Activated naive CD4-positive, alpha-beta T cell treated with anti-CD3 and anti-CD28 coated beads, Interleukin-2, amount 50 U/mL, for 24 hours (primary cell): Measurements from ENCODE around the gene ITGB2.

Experiments used
- H3K27ac Mint-ChIP-seq: one replicate; pipeline ENCODE4 v1.8.0; 2021; ENCODE audit warnings: mild to moderate bottlenecking, mixed read lengths
- H3K27me3 Mint-ChIP-seq: one replicate; pipeline ENCODE4 v1.8.0; 2021; ENCODE audit warnings: mixed read lengths
- H3K36me3 Mint-ChIP-seq: one replicate; pipeline ENCODE4 v1.8.0; 2021; ENCODE audit warnings: mixed read lengths
- H3K4me1 Mint-ChIP-seq: one replicate; pipeline ENCODE4 v1.8.0; 2021; ENCODE audit warnings: mixed read lengths
- H3K4me3 Mint-ChIP-seq: one replicate; pipeline ENCODE4 v1.8.0; 2021; ENCODE audit warnings: mild to moderate bottlenecking, mixed read lengths
- H3K9me3 Mint-ChIP-seq: one replicate; pipeline ENCODE4 v1.8.0; 2021; ENCODE audit warnings: mixed read lengths

Gene ITGB2

DNA sequence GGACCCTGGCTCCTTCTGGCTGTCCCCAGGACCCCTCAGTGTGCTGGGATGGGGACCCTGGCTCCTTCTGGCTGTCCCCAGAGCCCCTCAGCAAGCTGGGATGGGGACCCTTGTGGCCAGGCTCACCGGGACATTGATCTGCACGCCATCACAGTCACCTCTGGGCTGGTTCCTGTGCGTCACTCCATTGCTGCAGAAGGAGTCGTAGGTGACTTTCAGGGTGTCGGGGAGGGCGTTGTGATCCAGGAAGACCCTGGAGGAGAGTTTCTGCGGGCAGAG is 27.5 kb downstream of the ITGB2 start:
- Mint-ChIP-seq H3K27ac (no peak overlapping the region), H3K36me3 (peaks cover 2% of the 10 kb centered on the region), H3K4me3 (no peak overlapping the region), H3K9me3 (no peaks in the 10 kb centered on the region), H3K27me3 (no peaks in the 10 kb centered on the region), H3K4me1 (peaks cover 19% of the 10 kb centered on the region)

DNA sequence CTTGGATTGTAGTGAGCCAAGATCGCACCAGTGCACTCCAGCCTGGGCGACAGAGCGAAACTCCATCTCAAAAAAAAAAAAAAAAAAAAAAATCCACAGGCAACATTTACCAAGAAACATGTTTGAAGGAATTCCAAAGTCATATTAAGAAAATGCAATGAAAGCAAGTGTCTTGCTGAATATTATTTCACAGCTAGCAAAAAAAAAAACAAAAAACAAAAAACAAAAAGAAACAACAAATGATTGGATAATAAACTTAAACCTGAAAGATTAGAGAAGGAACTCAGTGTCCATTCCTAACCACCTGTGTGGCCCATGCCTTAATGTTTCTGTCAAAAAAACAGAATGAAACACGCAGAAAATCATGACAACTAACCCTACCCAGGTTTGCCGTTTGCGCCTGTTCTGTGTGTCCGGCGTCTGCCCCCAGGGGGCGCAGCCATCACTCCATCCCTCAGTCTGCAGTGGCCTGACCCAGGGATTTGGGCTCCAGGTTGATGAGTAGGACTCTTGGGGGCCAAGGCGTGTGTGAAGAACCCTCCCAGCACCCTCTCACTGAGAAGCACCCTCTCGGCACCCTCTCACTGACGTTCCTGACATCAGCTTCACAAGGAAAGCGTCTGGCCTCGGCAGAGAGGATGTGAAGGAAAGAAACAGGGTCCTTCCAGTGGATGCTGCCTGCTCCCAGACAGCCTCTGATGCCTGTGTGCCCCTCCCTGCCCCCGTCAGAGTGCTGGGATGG is 28.0 kb downstream of the ITGB2 start:
- H3K36me3 Mint-ChIP-seq = peaks cover 1% of the 10 kb centered on the region

DNA sequence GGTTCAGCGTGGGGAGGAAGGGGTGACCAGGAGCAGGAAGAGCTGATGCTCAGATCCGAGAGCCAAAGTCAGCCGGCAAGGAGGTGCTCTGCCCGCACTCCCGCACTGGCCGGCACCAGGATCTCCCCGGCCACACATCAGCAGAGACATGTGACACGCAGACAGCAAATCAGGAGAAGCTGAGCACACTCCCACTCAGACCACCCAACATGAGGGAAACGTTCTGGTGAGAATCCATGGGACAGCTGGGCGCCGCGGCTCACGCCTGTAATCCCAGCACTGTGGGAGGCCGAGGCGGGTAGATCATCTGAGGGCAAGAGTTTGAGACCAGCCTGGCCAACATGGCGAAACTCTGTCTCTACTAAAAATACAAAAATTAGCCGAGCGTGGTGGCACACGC is 28.6 kb downstream of the ITGB2 start:
- Mint-ChIP-seq H3K27me3 (no peaks in the 10 kb centered on the region), H3K4me3 (no peak overlapping the region), H3K4me1 (peaks cover 17% of the 10 kb centered on the region), H3K9me3 (no peaks in the 10 kb centered on the region), H3K27ac (no peak overlapping the region), H3K36me3 (peaks cover 3% of the 10 kb centered on the region)

More for the DNA sequence above, 28.0 kb downstream of the ITGB2 start:
- Mint-ChIP-seq H3K9me3 (no peaks in the 10 kb centered on the region), H3K27me3 (no peaks in the 10 kb centered on the region), H3K27ac (peak overlapping the region; percentile 46), H3K4me3 (no peak overlapping the region), H3K4me1 (peaks cover 17% of the 10 kb centered on the region)

DNA sequence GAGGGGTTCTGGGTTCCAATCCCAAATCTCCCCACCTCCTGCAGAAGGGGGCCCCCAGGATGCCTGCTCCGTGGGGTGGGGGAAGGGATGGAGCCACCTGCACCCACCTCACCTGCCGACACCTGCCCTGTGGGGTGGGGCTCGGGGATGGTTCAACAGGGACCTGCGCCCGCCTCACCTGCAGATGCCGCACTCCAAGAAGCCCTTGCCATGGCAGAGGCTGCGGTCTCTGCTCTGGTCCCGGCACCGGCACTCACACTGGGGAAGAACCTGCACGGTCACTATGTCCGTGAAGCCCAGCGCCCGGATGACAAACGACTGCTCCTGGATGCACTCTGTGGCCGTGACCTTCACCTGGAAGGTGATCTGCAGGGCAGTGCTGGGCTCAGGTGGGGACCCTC is 29.1 kb downstream of the ITGB2 start:
- H3K4me1 Mint-ChIP-seq = peaks cover 17% of the 10 kb centered on the region
- H3K9me3 Mint-ChIP-seq = no peaks in the 10 kb centered on the region
- no peaks in the 10 kb centered on the region for H3K27me3 Mint-ChIP-seq
- H3K4me3 Mint-ChIP-seq = no peak overlapping the region
- H3K36me3 Mint-ChIP-seq = peaks cover 3% of the 10 kb centered on the region
- no peak overlapping the region for H3K27ac Mint-ChIP-seq

DNA sequence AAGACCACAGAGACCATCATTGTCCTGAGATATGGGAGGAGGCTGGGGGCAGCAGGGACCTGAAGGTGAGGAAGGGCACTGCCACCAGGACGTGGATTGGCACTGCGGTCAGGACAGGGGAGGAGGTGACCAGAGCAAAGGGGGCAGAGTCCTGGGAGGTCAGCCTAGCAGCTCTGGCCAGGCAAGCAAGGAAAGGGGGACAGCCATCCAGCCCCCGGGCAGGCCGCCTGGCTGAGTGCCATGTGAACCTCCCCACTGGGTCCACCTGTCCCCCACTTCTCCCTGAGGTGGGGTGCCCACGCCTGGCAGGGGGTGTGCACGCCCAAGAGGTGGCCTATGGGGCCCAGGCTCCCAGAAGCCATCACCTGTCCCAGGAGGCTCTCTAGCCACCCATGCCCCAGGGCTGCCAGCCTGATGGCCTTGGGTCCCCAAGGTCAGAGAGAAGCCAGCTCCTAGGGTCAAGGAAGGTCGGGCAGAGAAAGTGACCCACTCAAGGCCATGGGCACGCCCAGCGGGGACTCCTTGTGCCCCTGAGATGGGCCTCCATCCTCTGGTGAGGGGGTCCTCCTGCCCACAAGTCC is 29.6 kb downstream of the ITGB2 start:
- no peaks in the 10 kb centered on the region for H3K9me3 Mint-ChIP-seq
- H3K4me3 Mint-ChIP-seq = no peak overlapping the region
- peaks cover 4% of the 10 kb centered on the region for H3K36me3 Mint-ChIP-seq
- H3K27me3 Mint-ChIP-seq = no peaks in the 10 kb centered on the region
- peaks cover 17% of the 10 kb centered on the region for H3K4me1 Mint-ChIP-seq
- H3K27ac Mint-ChIP-seq = peak overlapping the region; percentile 59

DNA sequence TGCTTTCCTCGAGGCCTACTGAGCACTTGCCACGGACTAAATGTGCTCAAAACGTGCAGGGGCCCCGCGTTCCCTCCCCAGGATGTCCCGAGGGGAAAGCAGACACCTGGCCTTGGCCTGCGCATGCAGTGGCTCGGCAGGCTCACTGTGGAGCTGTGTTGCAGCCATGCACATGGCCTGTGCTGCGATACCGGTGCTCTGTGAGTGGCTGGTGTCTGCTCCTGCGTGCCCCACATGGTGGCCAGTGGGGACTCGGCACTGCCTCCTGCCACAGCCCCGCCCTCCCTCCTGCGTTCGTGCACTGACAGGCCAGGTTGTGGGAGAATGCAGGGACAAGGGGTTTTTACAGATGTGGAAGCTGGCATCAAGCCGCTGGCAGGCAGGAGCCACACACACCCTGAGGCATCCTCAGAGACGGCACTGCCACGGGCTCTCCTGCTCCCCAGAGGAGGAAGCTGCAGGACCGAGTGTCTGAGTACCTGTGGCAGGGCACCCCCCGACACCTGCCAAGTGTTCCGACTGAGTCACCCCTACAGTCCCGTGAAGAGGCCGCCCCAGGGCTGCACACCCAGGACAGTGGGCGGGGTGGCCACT is 30.3 kb downstream of the ITGB2 start:
- no peak overlapping the region for H3K4me3 Mint-ChIP-seq
- H3K4me1 Mint-ChIP-seq = peaks cover 17% of the 10 kb centered on the region
- no peaks in the 10 kb centered on the region for H3K9me3 Mint-ChIP-seq
- peaks cover 4% of the 10 kb centered on the region for H3K36me3 Mint-ChIP-seq
- H3K27ac Mint-ChIP-seq = peak overlapping the region; percentile 59
- no peaks in the 10 kb centered on the region for H3K27me3 Mint-ChIP-seq

DNA sequence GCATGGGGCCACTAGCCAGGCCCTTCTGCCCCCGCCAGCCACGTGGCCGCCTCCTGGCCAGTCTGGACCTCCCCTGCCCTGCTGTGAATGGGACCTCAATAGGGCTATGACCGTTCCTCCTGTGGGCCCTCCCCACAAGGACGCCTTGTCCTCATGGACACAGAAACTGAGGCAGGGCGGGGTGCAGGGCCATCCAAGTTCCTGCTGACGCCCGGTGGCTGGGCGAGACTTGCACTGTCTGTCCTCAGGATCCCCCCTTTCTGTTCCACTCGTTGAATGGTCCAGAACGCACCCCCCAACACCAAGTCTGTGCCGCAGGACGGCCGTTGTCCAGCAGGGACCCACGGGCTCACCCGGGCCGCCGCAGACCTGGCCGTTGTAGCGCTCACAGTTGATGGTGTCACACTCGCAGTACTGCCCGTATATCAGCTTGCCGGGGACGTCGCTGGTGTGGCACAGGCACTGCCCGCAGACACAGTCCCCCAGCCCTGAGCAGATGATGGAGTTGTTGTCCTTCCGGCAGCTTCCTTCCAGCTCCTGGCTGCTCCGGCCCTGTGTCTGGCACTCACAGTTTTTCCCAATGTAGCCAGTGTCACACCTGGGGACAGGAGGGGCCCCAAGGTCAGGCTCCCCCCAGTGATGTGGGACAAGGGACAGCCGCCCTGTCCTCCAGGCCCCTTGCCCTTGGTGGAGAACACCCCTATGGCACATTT is 30.9 kb downstream of the ITGB2 start:
- Mint-ChIP-seq H3K36me3 (peaks cover 4% of the 10 kb centered on the region), H3K27me3 (no peaks in the 10 kb centered on the region), H3K27ac (peak overlapping the region; percentile 74), H3K4me3 (no peak overlapping the region), H3K9me3 (no peaks in the 10 kb centered on the region), H3K4me1 (peaks cover 17% of the 10 kb centered on the region)

DNA sequence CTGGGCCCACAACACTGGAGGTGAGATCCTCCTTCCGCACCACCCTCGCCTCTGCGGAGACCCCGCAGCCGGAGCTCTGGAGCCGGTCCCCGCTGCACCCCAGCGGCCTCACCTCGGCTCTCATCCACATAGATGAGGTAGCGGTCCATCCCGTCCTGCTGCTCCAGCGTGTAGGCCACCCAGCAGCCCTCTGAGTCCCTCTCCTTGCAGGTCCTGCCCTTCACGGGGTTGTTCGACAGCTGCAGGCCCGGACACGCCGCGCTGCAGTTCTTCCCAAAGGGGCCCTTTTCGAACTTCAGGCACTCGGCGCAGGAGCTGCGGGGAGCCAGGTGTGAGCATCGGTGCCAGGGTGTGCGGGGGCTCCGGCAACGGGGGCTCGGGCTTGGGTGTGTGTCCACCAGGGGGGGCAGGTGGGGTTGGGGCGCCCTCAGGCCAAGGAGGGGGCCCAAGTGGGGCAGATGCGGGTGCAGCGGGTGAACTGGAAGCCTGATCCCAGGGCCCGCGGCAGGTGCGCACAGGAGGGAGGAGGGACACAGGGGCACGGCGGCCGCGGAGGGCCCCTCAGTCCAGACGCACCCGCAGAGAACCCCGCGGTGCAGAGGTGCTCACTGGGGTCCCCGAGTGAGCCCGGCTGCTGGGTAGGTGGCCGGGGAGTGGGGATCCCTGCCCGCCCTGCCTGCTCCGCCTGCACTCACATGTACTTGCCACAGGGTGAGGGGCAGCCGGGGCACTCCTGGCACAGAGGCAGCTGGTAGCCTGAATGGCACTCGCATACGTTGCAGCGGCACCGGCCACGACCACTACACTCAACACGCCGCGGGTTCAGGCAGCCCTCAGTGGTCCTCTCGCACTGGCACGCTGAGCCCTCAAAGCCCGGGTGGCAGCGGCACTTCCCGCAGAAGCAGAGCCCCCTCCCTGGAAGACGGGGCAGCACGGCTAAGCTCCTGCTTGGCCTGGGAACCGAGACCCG is 31.8 kb downstream of the ITGB2 start:
- H3K9me3 Mint-ChIP-seq = no peaks in the 10 kb centered on the region
- H3K27me3 Mint-ChIP-seq = no peaks in the 10 kb centered on the region
- H3K4me3 Mint-ChIP-seq = no peak overlapping the region
- H3K36me3 Mint-ChIP-seq = peaks cover 4% of the 10 kb centered on the region
- H3K27ac Mint-ChIP-seq = no peak overlapping the region
- H3K4me1 Mint-ChIP-seq = peaks cover 16% of the 10 kb centered on the region

DNA sequence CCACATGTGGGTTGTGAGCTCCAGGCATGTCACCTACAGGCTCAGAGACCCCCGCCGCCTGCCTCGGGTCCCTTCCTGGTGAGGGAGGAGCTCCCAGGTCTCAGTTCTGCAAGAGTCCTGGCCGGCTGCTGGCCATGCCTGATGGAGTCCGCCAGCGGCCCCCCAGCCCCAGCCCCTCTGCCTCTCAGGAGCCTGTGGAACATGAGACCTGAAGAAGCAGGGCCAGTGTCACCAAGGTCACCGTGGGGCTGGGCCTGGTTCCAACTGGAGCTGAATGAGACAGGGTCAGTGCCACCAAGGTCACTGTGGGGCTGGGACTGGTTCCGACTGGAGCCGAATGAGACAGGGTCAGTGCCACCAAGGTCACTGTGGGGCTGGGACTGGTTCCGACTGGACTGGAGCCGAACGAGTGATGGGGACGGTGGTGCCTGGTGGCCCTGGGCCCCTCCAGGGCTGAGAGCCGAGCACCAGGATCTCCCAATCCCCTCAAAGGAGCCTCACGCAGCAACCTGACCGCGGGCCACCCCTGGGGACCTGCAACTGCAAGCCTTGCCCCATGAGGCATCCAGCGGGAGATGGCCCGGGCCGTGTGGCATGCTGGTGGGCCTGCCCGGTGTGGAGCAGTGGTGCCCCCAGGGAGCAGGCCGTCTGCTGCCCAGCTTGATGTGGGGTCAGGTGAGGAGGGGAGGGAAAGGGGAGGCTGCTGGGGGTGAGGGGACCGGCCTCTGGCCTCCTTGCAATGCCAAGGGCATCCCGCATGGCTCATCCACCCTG is 32.7 kb downstream of the ITGB2 start:
- Mint-ChIP-seq H3K27ac (no peak overlapping the region), H3K4me1 (peaks cover 10% of the 10 kb centered on the region), H3K36me3 (peaks cover 4% of the 10 kb centered on the region), H3K9me3 (no peaks in the 10 kb centered on the region), H3K27me3 (no peaks in the 10 kb centered on the region), H3K4me3 (no peak overlapping the region)

DNA sequence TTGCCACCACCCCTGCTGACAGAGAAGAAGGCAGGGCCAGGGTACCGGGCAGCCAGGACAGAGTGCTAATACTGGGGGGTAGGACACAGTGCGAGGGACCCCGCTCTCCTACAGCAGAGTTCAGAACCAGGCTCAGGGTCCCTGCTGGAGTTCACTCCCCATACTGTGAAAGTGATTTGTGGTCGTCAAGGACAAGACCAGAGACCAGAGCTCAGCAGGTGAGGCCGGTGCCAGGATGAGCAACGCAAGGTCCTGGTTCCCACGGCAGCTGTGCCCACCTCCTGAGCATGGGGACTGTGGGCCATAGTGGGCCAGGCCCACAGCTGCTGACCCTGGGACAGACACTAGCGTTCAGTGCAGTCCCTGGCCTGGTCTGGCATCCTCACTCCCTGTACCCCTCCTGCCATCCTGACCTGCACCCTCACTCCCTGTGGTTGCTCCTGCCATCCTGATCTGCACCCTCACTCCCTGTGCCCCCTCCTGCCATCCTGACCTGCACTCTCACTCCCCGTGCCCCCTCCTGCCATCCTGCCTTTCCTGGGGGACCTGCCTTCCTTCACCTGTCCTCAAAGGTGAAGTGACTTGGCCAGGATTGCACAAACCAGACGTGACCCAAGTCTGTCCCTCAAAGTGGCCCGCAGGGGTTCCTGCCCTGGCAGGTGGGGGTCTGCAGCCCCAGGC is 33.4 kb downstream of the ITGB2 start:
- Mint-ChIP-seq H3K4me3 (no peak overlapping the region), H3K27ac (no peak overlapping the region)

DNA sequence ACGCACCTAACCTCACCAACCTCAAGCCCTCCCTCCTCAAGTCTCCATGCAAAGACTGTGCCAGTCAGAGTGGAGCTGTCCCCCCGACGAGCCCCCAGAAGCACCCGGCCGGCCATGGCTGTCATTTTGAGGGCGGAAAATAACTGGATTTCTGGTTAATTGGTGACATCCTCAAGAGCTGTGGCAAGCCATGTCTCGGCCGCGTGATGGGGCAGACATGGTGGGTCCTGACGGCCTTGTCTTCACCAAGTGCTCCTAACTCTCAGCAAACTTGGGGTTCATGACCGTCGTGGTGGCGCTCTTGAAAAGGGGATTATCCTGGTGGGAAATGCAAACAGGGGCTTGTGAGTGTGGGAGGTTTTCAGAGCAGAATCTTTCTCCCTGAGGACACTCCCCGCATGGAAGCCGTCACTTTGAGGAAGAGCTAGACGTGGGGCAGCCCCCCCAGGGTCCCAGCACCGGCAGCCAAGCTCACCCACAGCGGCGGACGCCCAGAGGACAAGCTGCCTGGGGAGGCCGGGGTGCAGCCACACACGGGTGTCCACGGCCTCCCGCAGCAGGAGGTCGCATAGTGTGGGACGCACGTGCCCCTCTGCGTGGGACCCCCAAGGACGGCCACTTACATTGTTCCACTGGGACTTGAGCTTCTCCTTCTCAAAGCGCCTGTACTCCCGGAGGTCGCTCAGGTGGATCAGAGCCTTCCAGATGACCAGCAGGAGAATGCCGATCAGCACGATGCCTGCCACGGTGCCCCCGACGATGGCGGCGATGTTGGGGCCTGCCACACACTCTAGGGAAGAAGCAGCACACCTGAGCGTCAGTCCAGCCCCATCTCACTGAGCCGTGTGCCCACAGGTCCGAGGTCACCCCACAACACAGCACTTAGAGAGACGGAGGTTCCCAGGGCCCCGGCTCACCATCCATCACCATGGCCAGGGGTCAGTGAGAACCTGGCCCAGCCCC is 34.3 kb downstream of the ITGB2 start:
- no peaks in the 10 kb centered on the region for H3K27me3 Mint-ChIP-seq
- peaks cover 18% of the 10 kb centered on the region for H3K4me1 Mint-ChIP-seq
- H3K4me3 Mint-ChIP-seq = no peak overlapping the region
- H3K36me3 Mint-ChIP-seq = peaks cover 4% of the 10 kb centered on the region
- no peaks in the 10 kb centered on the region for H3K9me3 Mint-ChIP-seq
- H3K27ac Mint-ChIP-seq = no peak overlapping the region

More for the DNA sequence above, 33.4 kb downstream of the ITGB2 start:
- Mint-ChIP-seq H3K4me1 (peaks cover 9% of the 10 kb centered on the region), H3K9me3 (no peaks in the 10 kb centered on the region), H3K36me3 (peaks cover 4% of the 10 kb centered on the region), H3K27me3 (no peaks in the 10 kb centered on the region)

DNA sequence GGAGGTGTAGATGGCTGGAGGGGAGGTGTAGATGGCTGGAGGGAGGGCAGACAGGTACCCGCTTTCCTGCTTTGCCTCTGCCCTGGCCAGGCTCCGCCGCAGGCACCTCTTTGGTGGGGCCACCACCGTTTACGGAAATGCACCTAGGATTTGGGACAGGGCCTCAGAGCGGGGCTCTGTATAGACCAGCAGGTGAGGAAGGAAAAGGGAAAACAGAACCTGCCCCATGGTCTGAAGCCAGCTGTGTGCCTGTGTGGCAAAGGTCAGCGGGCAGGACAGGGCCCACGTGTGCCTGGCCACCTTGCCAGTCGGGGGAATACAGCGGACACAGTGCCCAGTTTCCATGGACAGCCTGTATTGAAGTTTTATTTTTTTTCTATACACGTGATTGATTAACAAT is 35.1 kb downstream of the ITGB2 start:
- Mint-ChIP-seq H3K4me3 (no peak overlapping the region), H3K27me3 (no peaks in the 10 kb centered on the region), H3K27ac (no peak overlapping the region), H3K4me1 (peaks cover 26% of the 10 kb centered on the region), H3K36me3 (peaks cover 4% of the 10 kb centered on the region), H3K9me3 (no peaks in the 10 kb centered on the region)

DNA sequence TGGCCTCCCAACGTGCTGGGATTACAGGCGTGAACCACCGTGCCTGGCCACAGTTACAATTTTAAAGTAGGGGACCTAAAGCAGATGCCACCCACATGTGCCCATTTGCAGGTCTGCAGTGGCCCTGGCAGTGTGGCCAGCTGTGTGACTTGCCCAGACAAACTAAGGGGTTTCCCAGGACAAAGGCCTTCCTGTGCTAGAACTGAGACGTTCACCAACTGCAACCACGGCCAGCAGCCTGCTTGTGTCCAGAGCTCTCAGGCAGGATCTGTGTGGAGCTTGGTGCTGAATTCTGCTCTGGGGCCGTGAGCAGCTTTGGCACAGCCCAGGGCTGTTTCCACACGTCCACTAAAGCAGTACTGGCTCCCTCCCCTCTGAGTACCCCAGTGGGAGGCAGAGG is 36.6 kb downstream of the ITGB2 start:
- Mint-ChIP-seq H3K4me3 (no peak overlapping the region), H3K27ac (peak overlapping the region; percentile 64), H3K4me1 (peaks cover 30% of the 10 kb centered on the region), H3K27me3 (no peaks in the 10 kb centered on the region), H3K36me3 (peaks cover 4% of the 10 kb centered on the region), H3K9me3 (no peaks in the 10 kb centered on the region)
